GM21515 (cell line): ENCODE measurements around the gene TRA2A.

Experiments
- ATAC-seq: cut with Tn5 transposase; IDR thresholded peaks from one replicate; pipeline ENCODE4 v1.9.1; 2021; ENCODE audit not compliant: unreplicated experiment

Gene TRA2A

DNA sequence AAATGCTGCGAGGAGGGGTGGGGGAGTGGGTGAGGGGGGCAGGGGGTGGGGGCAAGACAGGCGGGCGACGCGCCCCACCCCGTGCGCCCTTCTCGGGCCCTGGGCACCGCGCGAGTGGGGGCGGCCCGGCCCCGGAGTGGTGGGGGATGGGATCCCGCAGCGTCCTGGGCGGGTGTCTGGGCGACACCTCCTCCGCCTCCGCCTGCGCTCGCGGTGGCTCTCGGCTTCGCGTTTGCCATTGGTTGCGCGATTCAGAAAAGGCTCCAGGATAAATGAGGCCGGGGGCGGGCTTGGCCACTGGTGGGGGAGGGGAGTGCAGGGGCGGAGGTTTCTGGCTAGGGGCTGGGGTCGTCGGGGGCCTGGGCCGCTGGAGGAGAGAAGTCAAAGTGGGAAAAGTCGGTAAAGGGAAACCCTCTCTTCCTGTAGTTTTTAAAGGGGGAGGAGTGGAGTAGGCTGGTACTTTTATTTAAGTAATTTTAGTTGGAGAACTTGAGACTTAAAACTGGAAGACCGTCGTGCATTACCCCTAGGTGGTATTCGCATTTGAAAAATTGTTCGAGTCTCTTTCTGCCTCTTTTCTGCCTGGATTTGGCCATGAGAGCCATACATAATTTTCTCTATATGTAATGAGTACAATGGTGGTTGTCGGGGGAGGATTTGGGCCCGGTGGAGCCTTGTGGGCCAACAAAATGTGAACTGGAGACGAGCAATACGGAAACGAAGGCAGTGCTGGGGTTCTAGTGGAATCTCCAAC lies 60.5 kb downstream of the TRA2A start:
- ATAC-seq = no peak

DNA sequence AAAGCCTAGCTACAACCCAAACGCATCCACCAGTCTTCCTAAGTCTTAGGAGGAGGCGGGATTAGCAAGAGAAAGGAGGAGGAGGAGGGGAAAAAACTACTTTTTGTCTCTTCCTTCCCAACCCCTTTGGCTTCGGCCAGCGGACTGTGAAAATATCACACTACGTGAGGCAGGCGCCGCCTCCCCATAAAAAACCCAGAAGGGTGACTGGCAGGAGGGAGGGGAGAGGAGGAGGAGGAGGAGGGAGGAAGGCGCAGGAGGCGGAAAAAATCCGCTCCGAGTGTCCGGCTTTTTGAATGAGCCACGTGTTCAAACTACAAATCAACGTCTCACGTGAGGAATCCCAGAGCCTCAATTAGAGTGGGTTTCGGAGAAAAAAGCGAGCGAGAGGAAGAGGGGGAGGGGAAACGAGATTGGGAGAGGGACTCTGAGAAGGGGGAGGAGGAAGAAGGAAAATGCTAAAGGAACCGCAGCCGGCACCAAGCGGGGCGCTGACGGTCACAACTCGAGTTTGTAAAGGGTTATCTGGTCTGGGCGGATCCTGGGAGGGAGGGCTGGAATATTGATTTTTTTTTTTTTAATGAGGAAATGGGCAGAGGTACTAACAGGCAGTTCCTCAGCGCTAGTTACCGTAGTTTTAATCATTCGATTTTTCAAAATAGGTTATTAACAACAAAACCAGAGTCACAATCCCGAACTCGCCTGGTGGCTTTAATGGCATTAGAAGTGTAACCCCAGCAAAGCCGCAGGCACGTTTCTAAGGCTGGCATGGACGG lies 61.3 kb downstream of the TRA2A start, which contains the start of gene IGF2BP3:
Gene IGF2BP3, minus strand, starts transcription at position 162 of the 776 bp plus-strand sequence. CDS start 381 bp downstream, outside the sequence.
- no peak for ATAC-seq

DNA sequence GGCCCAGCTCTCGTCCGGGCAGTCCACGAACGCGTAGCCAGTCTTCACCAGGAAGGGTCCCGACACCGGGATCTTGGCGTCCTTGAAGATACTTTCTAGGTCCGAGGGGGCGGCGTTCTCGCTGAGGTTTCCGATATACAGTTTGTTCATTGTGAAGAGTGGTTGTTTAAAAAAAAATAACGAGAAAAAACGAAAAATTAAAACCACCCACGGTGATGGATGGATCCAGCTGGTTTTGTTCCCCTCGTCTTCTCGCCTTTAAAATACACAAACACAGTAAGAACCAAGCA lies 61.9 kb downstream of the TRA2A start:
- no peak for ATAC-seq

DNA sequence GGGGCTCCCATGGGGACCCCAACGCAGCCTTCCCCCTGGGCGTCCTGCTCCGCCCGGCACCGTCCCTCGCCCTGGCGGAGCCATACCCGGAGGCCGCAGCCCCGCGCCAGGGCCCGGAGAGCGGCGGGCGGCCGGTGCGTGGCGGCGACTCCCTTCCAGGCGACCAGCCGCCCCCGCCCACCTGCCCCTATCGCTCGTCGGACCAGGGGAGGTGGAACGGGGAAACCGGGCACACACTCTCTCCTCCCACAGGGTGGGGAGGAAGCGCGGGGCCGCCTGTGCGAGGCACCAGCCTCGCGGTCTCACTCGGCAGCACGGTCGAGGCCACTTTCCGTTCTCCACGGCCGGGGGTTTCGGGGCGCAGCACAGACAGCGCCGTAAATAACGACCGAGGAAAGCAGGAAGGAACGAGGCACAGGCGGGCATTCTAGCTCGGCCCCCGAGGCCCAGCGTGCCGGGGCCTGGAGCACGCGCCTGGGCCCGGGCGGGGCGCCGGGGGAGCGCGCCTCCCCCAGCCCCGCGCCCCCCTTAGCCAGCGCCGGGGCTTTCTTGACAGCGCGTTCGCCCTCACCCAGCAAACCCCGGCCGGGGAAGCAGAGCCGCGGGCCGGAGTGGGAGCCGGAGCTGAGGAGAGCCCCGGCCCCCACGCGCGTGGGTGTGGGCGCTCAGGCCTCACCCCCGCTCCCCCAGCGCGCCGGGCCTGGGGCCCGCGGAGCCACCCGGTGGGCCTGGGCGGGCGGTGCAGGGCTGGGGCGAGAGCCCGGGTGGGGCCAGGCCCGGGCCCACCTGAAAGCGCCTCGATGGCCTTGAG lies 62.4 kb downstream of the TRA2A start:
- no peak for ATAC-seq

DNA sequence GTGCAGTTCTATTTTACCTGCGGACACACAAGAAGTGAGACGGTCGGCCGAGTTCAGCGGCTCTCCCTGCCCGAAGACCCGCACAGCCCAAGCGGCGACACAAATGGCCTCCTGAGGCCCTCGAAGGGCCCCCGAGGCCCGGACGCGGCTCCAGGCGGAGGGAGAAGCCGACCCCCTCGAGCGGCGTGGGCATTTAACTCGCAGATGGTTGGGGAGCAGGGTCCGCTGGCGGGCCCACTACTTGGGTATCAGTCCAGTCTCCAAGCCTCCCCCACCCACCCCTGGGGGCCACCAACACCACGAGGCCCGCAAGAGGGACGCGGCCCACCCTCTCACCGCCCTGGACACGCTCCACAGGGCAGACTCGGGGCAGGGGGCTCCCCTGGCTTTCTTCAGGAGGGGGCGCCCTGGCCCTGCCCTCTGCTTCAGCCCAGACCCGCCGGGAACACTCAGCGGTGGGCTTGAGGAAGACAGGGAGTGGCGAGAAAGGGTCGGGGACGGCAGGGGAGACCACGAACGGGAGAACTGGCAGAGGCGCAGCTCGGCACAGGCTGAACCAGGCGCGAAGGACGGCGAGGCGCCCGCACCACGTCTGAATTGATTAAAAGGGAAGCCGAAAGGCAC lies 63.1 kb downstream of the TRA2A start:
- ATAC-seq = no peak

DNA sequence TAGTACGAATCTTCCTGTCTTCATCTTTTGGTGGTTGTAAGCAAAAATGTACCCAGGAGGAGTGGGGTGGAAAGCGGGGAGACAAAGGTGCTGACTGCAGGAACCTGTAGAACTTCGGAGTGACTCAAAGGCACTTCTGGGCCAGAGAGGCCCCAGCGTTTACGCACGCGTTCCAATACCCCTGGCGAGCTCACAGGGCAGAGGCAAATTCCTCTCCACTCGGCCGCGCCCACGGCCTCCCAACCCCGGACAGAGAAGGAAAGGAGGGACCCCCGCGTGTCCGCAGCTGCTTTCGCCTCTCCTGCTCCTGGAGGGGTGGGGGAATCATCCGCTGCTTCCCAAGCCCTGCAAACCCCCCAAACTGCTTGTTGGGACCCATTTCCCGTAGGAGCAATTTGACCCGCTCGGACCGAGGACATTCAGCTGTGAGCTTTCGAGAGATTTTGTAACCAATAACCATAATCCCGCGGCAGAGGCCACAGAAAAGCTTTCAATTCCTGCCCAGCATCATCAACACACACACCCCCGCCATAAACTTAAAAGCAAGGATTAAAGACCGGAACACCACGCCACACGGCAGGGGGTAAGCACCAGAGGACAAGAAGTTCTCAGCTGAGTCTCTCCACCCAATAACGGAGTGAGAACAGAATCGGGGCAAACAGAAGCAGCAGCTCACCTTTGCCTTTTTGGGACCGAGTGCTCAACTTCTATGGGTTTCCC lies 63.8 kb downstream of the TRA2A start:
- no peak for ATAC-seq

DNA sequence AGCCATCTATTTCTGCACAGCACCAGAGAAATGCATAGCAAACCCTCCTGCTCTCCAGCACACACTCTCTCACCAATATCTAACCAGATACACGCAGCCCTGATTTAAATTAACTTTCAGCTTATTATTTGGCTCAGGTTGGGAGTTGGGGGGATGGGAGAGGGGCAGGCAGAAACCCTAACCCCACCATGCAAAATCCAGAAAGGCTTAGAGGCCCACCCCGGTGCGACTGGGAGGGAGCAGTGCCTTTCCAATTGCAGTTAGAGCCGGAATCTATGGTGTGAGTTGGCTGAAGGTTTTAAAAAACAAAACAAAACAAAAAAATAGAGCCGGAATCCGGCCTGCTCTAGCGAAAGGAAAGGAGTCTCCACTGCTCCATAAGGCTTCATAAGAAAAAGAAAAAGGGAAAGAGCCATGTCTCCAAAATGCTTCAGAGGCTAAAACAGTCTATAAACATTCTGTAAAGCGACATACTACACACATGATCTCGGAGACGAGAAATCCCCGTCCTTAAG lies 64.4 kb downstream of the TRA2A start:
- ATAC-seq = no peak

DNA sequence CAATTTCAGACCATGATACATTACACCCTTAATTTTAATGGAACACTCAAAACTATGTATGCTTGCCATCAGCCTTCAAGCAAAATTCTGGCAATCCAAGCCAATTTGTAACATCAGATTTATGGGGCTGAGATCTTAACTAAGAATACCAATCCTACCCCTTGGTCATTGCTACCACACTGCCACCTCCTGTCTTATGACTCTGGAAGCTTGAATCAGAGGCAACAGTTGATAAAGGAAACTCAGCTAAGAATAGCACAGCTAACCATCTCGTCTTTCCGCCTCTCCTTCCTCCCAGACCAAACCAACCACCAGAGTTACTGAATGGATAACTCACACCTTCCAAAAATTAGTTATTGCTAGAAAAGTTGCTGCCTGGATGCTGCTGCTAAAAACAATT lies 68.9 kb downstream of the TRA2A start:
- no peak for ATAC-seq

DNA sequence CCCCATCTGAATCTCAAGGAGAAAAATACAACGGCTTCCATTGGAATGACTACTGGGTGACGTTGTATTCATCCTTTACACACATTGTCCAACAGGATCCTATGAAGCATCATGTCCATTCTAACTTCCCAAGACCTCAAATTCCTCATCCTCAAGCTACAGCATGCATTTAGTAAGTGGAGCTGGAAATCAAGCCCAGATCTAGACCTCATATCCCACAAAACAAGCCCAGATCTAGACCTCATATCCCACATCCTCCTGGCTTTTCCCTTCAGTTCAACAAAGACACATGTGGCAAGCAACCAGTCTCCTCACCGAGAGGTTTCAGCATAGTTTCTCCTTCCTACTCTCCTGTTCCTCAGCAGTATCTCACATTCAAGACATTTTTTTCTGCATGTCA lies 73.7 kb downstream of the TRA2A start:
- no peak for ATAC-seq

DNA sequence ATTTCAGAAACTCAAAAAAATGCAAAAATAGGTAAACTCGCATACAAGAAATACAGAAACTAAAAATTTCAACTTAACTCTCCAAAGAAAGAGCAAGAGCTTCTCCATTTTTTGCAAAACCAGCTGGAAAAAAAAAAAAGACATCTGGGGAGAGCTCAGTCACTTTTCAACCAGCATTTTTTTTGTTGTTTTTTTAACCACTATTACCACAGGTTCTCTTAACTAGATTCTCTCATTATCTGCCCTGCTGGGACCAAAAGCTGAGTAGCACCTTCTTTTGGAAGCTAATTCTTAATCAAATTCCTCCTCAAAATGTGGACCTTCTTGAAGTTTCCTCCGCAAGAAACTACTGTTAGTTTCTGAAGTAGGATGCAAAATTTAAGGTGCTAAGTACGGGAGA lies 75.7 kb downstream of the TRA2A start:
- no peak for ATAC-seq

DNA sequence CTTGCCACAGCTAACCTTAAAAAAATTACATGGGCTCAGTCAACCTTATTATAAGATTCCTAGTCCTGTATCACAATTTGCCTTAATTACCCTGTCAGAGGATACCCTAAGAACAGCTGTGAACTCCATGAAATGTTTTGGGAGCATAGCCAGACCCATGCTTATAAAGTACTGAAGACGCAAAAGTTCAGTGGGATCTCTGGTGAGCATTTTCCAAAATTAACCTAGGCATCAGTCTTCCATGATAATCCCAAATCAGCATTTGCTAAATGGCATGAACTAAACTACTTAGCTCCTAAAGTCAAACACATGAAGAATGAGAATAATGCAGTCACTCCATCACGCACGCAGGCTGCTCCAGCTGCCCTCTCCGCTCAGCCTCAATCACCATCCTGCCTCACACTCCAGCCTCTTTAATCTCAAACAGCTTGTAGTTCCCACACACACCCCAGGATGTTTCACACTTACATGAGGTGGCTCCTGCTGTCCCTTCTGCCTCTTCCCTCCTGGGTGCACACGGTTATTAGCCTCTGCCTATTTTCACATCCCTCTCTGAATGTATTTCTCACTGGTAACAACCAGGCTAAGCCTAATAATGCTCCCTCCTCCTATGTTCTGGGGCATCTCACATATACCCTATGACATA lies 76.8 kb downstream of the TRA2A start:
- ATAC-seq = no peak
